Loucy (cell line): Measurements from ENCODE around the gene ZNF333.

ENCODE experiments used
- CTCF ChIP-seq: fragments of 200-600 bp; sonication (generic); conservative IDR thresholded peaks from 2 replicates; pipeline ENCODE4 v1.5.1; 2014; ENCODE audit warnings: mild to moderate bottlenecking, antibody characterized with exemption, low read length
- EZH2phosphoT487 ChIP-seq: fragments of 200-600 bp; IDR thresholded peaks from 2 replicates; pipeline ENCODE4 v1.6.1; 2018; ENCODE audit warnings: antibody characterized with exemption, mild to moderate bottlenecking, moderate library complexity, borderline replicate concordance

- no peak for TF ChIP-seq CTCF
- no peak for TF ChIP-seq EZH2phosphoT487
These were observed 82.6 kb downstream of the ZNF333 start for GRCh38 chr19:14772467-14772866.
